BLaER1 (cell line): ENCODE measurements around the gene EIF4G3.

Source experiments
- H3K27ac ChIP-seq: shearing (Covaris generic); formaldehyde crosslinking; 2 replicates; pipeline ENCODE4 v1.8.1; 2022
- H3K27me3 ChIP-seq: shearing (Covaris generic); formaldehyde crosslinking; 2 replicates; pipeline ENCODE4 v1.8.1; 2022
- H3K36me3 ChIP-seq: shearing (Covaris generic); formaldehyde crosslinking; 2 replicates; pipeline ENCODE4 v1.8.1; 2022
- H3K4me1 ChIP-seq: shearing (Covaris generic); formaldehyde crosslinking; 2 replicates; pipeline ENCODE4 v1.8.1; 2022
- H3K4me2 ChIP-seq: shearing (Covaris generic); formaldehyde crosslinking; 2 replicates; pipeline ENCODE4 v1.8.1; 2022
- H3K4me3 ChIP-seq: shearing (Covaris generic); formaldehyde crosslinking; 2 replicates; pipeline ENCODE4 v1.8.1; 2022
- H3K9ac ChIP-seq: shearing (Covaris generic); formaldehyde crosslinking; 2 replicates; pipeline ENCODE4 v1.8.1; 2022
- H3K9me3 ChIP-seq: shearing (Covaris generic); formaldehyde crosslinking; 2 replicates; pipeline ENCODE4 v1.8.1; 2022
- H4K20me1 ChIP-seq: shearing (Covaris generic); formaldehyde crosslinking; 2 replicates; pipeline ENCODE4 v1.8.1; 2022
- Cebpa-rat ChIP-seq: shearing (Covaris generic); IDR thresholded peaks from 2 replicates; pipeline ENCODE4 v1.8.1; 2022

EIF4G3 gene

DNA sequence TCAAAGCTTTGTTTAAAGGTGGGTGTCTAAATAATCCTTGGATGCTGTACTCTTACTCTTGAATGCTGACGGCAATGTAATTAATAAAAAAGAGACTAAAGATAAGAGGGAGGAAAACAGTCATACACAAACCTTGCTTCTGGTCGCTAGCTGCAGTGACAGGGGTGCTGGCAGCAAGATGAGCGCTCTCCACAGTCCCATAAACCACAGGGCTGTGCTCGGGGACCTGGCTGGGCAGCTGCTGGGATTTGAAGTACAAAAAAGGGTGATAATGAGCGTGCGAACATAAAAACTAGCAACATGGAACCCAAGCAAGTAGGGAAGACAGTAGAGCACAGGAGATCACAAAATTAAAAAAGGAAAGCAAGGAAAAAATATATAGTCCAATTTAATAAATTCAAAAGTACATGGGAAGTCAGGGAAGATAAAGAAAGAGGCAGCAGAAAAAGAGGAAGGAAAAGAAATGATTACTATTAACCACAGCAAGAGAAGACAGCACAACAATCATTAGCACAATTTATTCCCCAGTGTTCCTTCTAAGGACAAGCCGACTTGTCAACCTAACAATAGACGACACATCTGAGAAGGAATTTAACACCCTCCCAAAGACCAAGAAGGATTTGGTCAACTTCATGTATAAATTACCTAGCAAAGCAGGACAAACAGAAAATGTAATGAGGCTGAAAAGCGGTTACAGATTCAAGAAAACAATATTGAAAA is 226.7 kb downstream of the EIF4G3 start:
- H3K4me3 ChIP-seq: no peak overlapping the region
- H3K27me3 ChIP-seq: no peaks in the 10 kb centered on the region
- no peak overlapping the region; the same call in 1 of the 2 replicates for H3K9ac ChIP-seq
- H3K9me3 ChIP-seq: no peaks in the 10 kb centered on the region
- H3K36me3 ChIP-seq: peaks cover 36% of the 10 kb centered on the region
- peaks cover 17% of the 10 kb centered on the region for H3K4me1 ChIP-seq
- H3K4me2 ChIP-seq: peak overlapping the region; percentile 51
- peaks cover 12% of the 10 kb centered on the region; the same call in 1 of the 2 replicates for H4K20me1 ChIP-seq
- H3K27ac ChIP-seq: no peak overlapping the region
- TF ChIP-seq Cebpa-rat: no peak

- no peak overlapping the region for H3K27ac ChIP-seq
- H3K4me1 ChIP-seq: peaks cover 17% of the 10 kb centered on the region
- no peaks in the 10 kb centered on the region for H3K27me3 ChIP-seq
- H3K9me3 ChIP-seq: no peaks in the 10 kb centered on the region
- H3K4me3 ChIP-seq: no peak overlapping the region
- no peak overlapping the region for H3K9ac ChIP-seq
- no peak for TF ChIP-seq Cebpa-rat
- H3K36me3 ChIP-seq: peaks cover 38% of the 10 kb centered on the region
- no peak overlapping the region for H3K4me2 ChIP-seq
- peaks cover 12% of the 10 kb centered on the region; the same call in 1 of the 2 replicates for H4K20me1 ChIP-seq
These were observed 228.6 kb downstream of the EIF4G3 start for GRCh38 chr1:20948101-20948500.

DNA sequence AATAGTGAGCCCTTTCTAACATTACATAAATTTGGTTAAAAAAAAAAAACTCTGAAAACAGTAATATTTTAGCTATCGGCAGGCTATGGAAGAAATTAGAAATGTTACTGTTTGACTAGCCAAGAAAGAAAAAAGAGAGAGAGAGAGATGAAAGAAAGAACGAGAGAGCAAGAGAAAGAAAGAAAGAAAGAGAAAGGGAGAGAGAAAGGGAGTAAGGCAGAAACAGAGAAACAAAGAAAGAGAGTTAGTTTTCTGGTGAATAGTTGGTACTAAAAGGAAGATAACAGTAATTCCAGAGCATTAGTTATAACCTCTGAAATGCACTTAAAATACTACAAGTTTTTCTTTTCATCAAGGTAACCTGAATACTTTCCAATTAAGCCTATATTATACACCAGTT is 229.3 kb downstream of the EIF4G3 start:
- Histone ChIP-seq H3K4me3 (no peak overlapping the region), H3K9me3 (no peaks in the 10 kb centered on the region), H4K20me1 (peaks cover 12% of the 10 kb centered on the region; the same call in 1 of the 2 replicates), H3K4me2 (no peak overlapping the region), H3K27me3 (no peaks in the 10 kb centered on the region), H3K27ac (no peak overlapping the region), H3K36me3 (peaks cover 35% of the 10 kb centered on the region), H3K9ac (no peak overlapping the region), H3K4me1 (peaks cover 17% of the 10 kb centered on the region)
- TF ChIP-seq Cebpa-rat: no peak

GRCh38 chr1:20936621-20937020 is 240.1 kb downstream of the EIF4G3 start:
- H3K9ac ChIP-seq: no peak overlapping the region
- no peak overlapping the region for H3K4me3 ChIP-seq
- H3K4me2 ChIP-seq: no peak overlapping the region
- no peaks in the 10 kb centered on the region for H3K27me3 ChIP-seq
- peaks cover 16% of the 10 kb centered on the region for H3K36me3 ChIP-seq
- peaks cover 20% of the 10 kb centered on the region for H3K4me1 ChIP-seq
- no peak for TF ChIP-seq Cebpa-rat
- no peaks in the 10 kb centered on the region for H3K9me3 ChIP-seq
- H3K27ac ChIP-seq: no peak overlapping the region
- no peaks in the 10 kb centered on the region for H4K20me1 ChIP-seq

DNA sequence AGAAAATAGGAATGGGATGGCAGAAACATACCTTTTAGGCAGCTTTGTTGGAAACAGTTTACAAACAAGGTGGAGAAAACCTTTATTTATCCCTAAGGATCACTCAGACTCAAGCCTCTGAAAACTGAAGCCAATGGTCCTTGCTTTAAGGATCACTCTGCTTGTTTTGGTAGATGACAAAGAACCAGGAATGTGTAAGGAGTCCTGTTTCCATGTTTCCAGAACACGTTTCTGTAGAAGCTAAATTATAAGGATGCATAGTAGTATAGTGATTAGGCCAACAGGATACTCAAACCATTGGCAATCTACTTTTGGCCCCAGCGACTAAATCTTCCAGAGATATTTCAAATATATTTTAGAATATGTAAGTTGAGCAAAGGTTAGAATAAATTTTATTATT is 240.5 kb downstream of the EIF4G3 start:
- Histone ChIP-seq H3K4me1 (peaks cover 24% of the 10 kb centered on the region), H3K4me3 (no peak overlapping the region), H3K36me3 (peaks cover 15% of the 10 kb centered on the region), H3K27me3 (no peaks in the 10 kb centered on the region), H3K27ac (no peak overlapping the region), H3K4me2 (no peak overlapping the region), H3K9me3 (no peaks in the 10 kb centered on the region), H3K9ac (no peak overlapping the region), H4K20me1 (no peaks in the 10 kb centered on the region)
- TF ChIP-seq Cebpa-rat: no peak

- Histone ChIP-seq H3K9ac (no peak overlapping the region), H3K9me3 (no peaks in the 10 kb centered on the region), H3K27me3 (no peaks in the 10 kb centered on the region), H3K4me3 (no peak overlapping the region), H3K4me2 (no peak overlapping the region), H3K27ac (no peak overlapping the region), H4K20me1 (no peaks in the 10 kb centered on the region), H3K36me3 (peaks cover 16% of the 10 kb centered on the region), H3K4me1 (peaks cover 28% of the 10 kb centered on the region)
- TF ChIP-seq Cebpa-rat: no peak
These were observed 241.0 kb downstream of the EIF4G3 start for GRCh38 chr1:20935717-20936116.

DNA sequence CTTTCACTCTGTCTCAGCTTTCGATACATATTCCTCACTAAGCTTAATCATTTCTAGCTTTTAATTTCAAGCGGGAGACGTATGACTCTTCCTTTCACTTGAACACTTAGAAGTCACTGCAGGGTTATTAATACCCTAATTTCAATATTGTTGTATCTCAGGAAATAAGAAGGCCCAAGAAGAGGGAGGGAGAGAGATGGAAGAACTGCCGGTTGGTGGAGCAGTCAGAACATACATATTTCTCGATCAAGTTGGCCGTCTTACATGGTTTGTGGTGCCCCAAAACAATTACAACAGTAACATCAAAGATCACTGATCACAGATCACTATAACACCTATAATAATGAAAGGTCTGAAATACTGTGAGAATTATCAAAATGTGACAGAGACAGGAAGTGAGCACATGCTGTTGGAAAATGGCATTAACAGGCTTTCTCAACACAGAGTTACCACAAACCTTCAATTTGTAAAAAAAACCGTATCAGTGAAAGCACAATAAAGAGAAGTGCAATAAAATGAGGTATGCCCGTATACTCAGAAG is 244.2 kb downstream of the EIF4G3 start:
- no peak overlapping the region for H3K4me3 ChIP-seq
- TF ChIP-seq Cebpa-rat: no peak
- no peaks in the 10 kb centered on the region for H3K27me3 ChIP-seq
- H3K4me1 ChIP-seq: peaks cover 37% of the 10 kb centered on the region
- peaks cover 12% of the 10 kb centered on the region for H3K36me3 ChIP-seq
- H3K9me3 ChIP-seq: no peaks in the 10 kb centered on the region
- peak overlapping the region; percentile 39; the same call in 1 of the 2 replicates for H3K27ac ChIP-seq
- no peaks in the 10 kb centered on the region for H4K20me1 ChIP-seq
- H3K4me2 ChIP-seq: peak overlapping the region; percentile 68
- H3K9ac ChIP-seq: no peak overlapping the region

DNA sequence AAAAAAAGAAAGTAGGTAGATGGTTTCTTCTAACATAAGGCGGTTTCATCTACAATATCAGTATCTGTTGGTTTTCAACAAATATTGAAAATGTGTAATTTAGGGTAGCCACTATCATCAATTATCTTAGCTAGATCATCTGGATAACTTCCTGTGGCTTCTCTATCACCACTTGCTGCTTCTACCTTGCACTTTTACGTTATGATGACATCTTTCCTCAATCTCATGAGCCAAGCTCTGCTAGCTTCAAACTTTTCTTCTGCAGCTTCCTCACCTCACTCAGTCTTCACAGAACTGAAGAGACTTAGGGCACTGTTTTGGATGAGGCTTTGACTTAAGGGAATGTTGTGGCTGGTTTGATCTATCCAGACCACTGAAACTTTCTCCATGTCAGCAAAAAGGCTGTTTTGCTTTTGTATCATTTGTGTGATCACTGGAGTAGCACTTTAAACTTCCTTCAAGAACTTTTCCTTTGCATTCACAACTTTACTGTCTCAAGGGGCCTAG is 244.7 kb downstream of the EIF4G3 start:
- H3K4me1 ChIP-seq: peaks cover 37% of the 10 kb centered on the region
- no peaks in the 10 kb centered on the region for H3K27me3 ChIP-seq
- no peak overlapping the region for H3K9ac ChIP-seq
- peak overlapping the region; percentile 68 for H3K4me2 ChIP-seq
- H3K4me3 ChIP-seq: no peak overlapping the region
- no peaks in the 10 kb centered on the region for H3K9me3 ChIP-seq
- H3K36me3 ChIP-seq: peaks cover 12% of the 10 kb centered on the region
- H4K20me1 ChIP-seq: no peaks in the 10 kb centered on the region
- peak overlapping the region; percentile 39; the same call in 1 of the 2 replicates for H3K27ac ChIP-seq
- TF ChIP-seq Cebpa-rat: no peak

DNA sequence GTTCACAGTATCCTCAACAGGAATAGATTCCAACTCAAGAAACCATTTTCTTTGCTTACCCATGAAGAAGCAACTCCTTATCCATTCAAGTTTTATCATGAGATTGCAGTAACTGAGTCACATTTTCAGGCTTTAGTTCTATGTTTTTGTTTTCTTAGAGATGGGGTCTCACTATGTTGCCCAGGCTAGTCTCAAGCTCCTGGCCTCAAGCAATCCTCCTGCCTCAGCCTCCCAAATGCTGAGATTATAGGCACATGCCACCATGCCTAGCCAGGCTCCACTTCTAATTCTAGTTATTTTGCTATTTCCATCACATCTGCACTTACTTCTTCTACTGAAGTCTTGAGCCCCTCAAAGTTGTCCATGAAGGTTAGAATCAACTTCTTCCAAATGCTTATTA is 246.3 kb downstream of the EIF4G3 start:
- H4K20me1 ChIP-seq: no peaks in the 10 kb centered on the region
- no peak overlapping the region for H3K27ac ChIP-seq
- H3K4me2 ChIP-seq: no peak overlapping the region
- H3K9ac ChIP-seq: no peak overlapping the region
- no peaks in the 10 kb centered on the region for H3K9me3 ChIP-seq
- peaks cover 37% of the 10 kb centered on the region for H3K4me1 ChIP-seq
- H3K36me3 ChIP-seq: peaks cover 12% of the 10 kb centered on the region
- H3K4me3 ChIP-seq: no peak overlapping the region
- TF ChIP-seq Cebpa-rat: no peak
- H3K27me3 ChIP-seq: no peaks in the 10 kb centered on the region

GRCh38 chr1:20928146-20928545 is 248.6 kb downstream of the EIF4G3 start:
- no peak for TF ChIP-seq Cebpa-rat
- Histone ChIP-seq H3K27ac (no peak overlapping the region), H3K36me3 (peaks cover 12% of the 10 kb centered on the region), H3K4me1 (peaks cover 32% of the 10 kb centered on the region), H4K20me1 (no peaks in the 10 kb centered on the region), H3K9me3 (no peaks in the 10 kb centered on the region), H3K9ac (no peak overlapping the region), H3K27me3 (no peaks in the 10 kb centered on the region), H3K4me3 (no peak overlapping the region), H3K4me2 (no peak overlapping the region)
